OCI-LY7 (cell line): ENCODE measurements around the gene HS3ST4. TPM values are rescaled to one million over a fixed set of nuclear protein-coding genes. Genes with fewer than 3 reads are reported as not detected.

Source experiments
- BruUV-seq: library from RNA; stranded (reverse); fragments of 400-500 nt; replicated peaks from 2 replicates; lab custom pipeline; 2021; lab: Mats Ljungman, UMichigan
- CTCF ChIA-PET: fragments of 300-600 bp; sonication (Branson Sonifier 250); formaldehyde crosslinking; loops from one replicate; lab custom pipeline; 2022; ENCODE audit warnings: antibody characterized with exemption; ENCODE audit not compliant: unreplicated experiment; lab: Charles Lee
- POLR2A ChIA-PET: fragments of 300-600 bp; sonication (Branson Sonifier 250); formaldehyde crosslinking; loops from one replicate; lab custom pipeline; 2022; ENCODE audit warnings: antibody characterized with exemption; lab: Charles Lee
- DNase-seq: peaks from one replicate; pipeline ENCODE4 v3.0.0-alpha.2; 2015; ENCODE audit warnings: low spot score
- H2AFZ ChIP-seq: fragments of 200-600 bp; sonication (generic), shearing (Covaris generic); 2 replicates; pipeline ENCODE4 v1.6.1; 2014; ENCODE audit warnings: mild to moderate bottlenecking, antibody characterized with exemption, low read length, moderate library complexity
- H3K27ac ChIP-seq: fragments of 200-600 bp; sonication (generic); 2 replicates; pipeline ENCODE4 v1.5.1; 2014; ENCODE audit warnings: mixed run types, low read depth, mild to moderate bottlenecking, moderate library complexity, low read length, inconsistent platforms; ENCODE audit not compliant: poor library complexity, severe bottlenecking
- H3K36me3 ChIP-seq: fragments of 200-600 bp; sonication (generic); 2 replicates; pipeline ENCODE4 v1.6.1; 2014; ENCODE audit warnings: mild to moderate bottlenecking, antibody characterized with exemption, low read length, moderate library complexity, mixed read lengths; ENCODE audit not compliant: insufficient read depth
- H3K4me1 ChIP-seq: fragments of 200-600 bp; sonication (generic); 2 replicates; pipeline ENCODE4 v1.5.1; 2014; ENCODE audit warnings: mild to moderate bottlenecking, low read length; ENCODE audit not compliant: insufficient read depth, poor library complexity, severe bottlenecking
- H3K4me2 ChIP-seq: fragments of 200-600 bp; sonication (generic); 2 replicates; pipeline ENCODE4 v1.6.1; 2014; ENCODE audit warnings: mild to moderate bottlenecking, low read length
- H3K4me3 ChIP-seq: fragments of 200-600 bp; sonication (generic); 2 replicates; pipeline ENCODE4 v1.5.1; 2014; ENCODE audit warnings: mild to moderate bottlenecking, low read depth, low read length; ENCODE audit not compliant: poor library complexity, severe bottlenecking
- H3K79me2 ChIP-seq: fragments of 200-600 bp; sonication (generic); 2 replicates; pipeline ENCODE4 v1.6.1; 2016; ENCODE audit warnings: low read depth, mild to moderate bottlenecking, low read length, moderate library complexity, mixed read lengths; ENCODE audit not compliant: insufficient read depth
- H3K9me2 ChIP-seq: fragments of 200-600 bp; sonication (generic); 2 replicates; pipeline ENCODE4 v1.6.1; 2016; ENCODE audit warnings: mild to moderate bottlenecking, low read length, mixed read lengths; ENCODE audit not compliant: insufficient read depth
- H3K9me3 ChIP-seq: fragments of 200-600 bp; sonication (generic); 2 replicates; pipeline ENCODE4 v1.6.1; 2014; ENCODE audit warnings: mild to moderate bottlenecking, mixed run types, low read length, mixed read lengths
- H4K20me1 ChIP-seq: fragments of 200-600 bp; sonication (generic); 2 replicates; pipeline ENCODE4 v1.6.1; 2014; ENCODE audit warnings: mild to moderate bottlenecking, antibody characterized with exemption, low read length, moderate library complexity, mixed read lengths; ENCODE audit not compliant: insufficient read depth
- EZH2phosphoT487 ChIP-seq: fragments of 200-600 bp; sonication (generic); IDR thresholded peaks from 2 replicates; pipeline ENCODE4 v1.6.1; 2018; ENCODE audit warnings: low read depth, borderline replicate concordance, mild to moderate bottlenecking, mixed run types, antibody characterized with exemption, low read length, moderate library complexity, mixed read lengths
- intact Hi-C: fragments of 100-400 bp; cut with micrococcal nuclease; formaldehyde crosslinking; loops from one replicate; pipeline ENCODE4 v1.10.0; 2022; ENCODE audit not compliant: unreplicated experiment
- total RNA-seq, 2 experiments: library from RNA; depleted of rRNA in 1 of 2; stranded (reverse); fragments of >200 nt in 1 of 2; shearing (Covaris generic) in 1 of 2; gene quantifications; 2 replicates each; pipeline ENCODE4 v1.2.3, GENCODE V29; 2014 to 2022
- TF ChIP-seq, protein P1 (sequence below): fragments of 200-600 bp; sonication (generic); conservative IDR thresholded peaks from 2 replicates; pipeline ENCODE4 v1.5.1; 2014; ENCODE audit warnings: mild to moderate bottlenecking, antibody characterized with exemption, low read length, moderate library complexity, mixed read lengths

Gene HS3ST4
- total RNA-seq, 2 experiments from 2014 or later: not detected

DNA sequence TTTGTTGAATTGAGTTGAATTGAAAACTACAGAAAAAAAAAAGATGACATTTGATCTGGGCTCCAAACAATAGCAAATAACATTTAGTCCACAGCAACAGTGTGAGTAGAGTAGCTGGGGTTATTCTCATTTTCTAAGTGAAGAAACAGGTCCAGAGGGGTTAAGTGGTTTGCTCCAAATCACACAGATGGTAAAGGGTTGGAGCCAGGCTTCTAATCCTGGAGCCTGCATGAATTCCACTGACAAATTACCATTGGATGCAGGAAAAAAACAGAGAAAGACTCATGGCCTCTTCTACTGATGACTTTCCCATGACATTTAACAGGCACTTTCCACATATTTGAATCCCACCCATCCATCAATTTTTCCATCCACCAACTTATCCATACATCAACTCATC lies 182.4 kb downstream of the HS3ST4 start:
- no peak overlapping the region for H2AFZ ChIP-seq
- ChIA-PET POLR2A (no interaction called here), CTCF (no interaction called here)
- no peak overlapping the region for H3K4me2 ChIP-seq
- BruUV-seq: no TSS peak
- no peaks in the 10 kb centered on the region for H3K9me2 ChIP-seq
- no peaks in the 10 kb centered on the region for H3K4me1 ChIP-seq
- no peaks in the 10 kb centered on the region for H3K36me3 ChIP-seq
- no peak for DNase-seq
- TF ChIP-seq EZH2phosphoT487: no peak
- TF ChIP-seq, protein P1, sequence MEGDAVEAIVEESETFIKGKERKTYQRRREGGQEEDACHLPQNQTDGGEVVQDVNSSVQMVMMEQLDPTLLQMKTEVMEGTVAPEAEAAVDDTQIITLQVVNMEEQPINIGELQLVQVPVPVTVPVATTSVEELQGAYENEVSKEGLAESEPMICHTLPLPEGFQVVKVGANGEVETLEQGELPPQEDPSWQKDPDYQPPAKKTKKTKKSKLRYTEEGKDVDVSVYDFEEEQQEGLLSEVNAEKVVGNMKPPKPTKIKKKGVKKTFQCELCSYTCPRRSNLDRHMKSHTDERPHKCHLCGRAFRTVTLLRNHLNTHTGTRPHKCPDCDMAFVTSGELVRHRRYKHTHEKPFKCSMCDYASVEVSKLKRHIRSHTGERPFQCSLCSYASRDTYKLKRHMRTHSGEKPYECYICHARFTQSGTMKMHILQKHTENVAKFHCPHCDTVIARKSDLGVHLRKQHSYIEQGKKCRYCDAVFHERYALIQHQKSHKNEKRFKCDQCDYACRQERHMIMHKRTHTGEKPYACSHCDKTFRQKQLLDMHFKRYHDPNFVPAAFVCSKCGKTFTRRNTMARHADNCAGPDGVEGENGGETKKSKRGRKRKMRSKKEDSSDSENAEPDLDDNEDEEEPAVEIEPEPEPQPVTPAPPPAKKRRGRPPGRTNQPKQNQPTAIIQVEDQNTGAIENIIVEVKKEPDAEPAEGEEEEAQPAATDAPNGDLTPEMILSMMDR: no peak
- intact Hi-C loops: no loop called here
- no peaks in the 10 kb centered on the region for H3K9me3 ChIP-seq
- H3K79me2 ChIP-seq: no peaks in the 10 kb centered on the region
- H3K4me3 ChIP-seq: no peak overlapping the region
- H3K27ac ChIP-seq: no peak overlapping the region
- no peaks in the 10 kb centered on the region for H4K20me1 ChIP-seq

DNA sequence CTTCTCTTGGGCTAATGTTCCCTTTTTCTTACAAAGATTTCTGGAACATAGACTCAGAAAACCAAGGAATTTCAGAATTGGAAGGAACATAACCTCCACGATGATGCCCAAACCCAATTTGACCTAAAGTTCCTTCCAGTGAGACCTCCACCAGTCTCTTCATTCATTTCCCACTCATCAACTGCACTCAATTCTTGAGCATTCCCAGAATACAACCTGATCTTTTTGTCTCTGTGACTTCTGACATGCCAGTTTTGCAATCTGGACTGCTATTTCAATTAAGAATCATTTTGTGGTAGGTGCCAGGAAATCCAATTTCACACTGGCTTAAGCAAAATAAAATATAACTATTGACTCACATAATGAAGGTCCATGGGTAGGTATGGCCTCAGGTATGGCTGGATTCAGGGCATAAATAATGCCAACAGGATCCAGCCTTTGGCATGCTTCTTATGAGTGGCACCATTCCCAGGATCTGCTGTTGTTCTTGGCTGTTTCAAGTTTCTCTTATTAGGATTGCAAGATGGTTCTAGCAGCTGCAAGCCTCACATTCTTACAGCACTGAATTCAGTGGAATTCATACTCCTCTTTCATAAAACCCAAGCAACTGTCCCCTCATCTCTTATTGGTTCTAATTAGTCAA lies 184.3 kb downstream of the HS3ST4 start:
- no peak for TF ChIP-seq EZH2phosphoT487
- TF ChIP-seq, protein P1: no peak
- intact Hi-C loops: no loop called here
- H3K9me2 ChIP-seq: no peaks in the 10 kb centered on the region
- H3K4me1 ChIP-seq: no peaks in the 10 kb centered on the region
- no peak overlapping the region for H2AFZ ChIP-seq
- H3K4me3 ChIP-seq: no peak overlapping the region
- no peaks in the 10 kb centered on the region for H3K36me3 ChIP-seq
- ChIA-PET CTCF (no interaction called here), POLR2A (no interaction called here)
- H3K27ac ChIP-seq: no peak overlapping the region
- no TSS peak for BruUV-seq
- no peaks in the 10 kb centered on the region for H3K9me3 ChIP-seq
- H3K4me2 ChIP-seq: no peak overlapping the region
- no peaks in the 10 kb centered on the region for H4K20me1 ChIP-seq
- DNase-seq: no peak
- H3K79me2 ChIP-seq: no peaks in the 10 kb centered on the region

DNA sequence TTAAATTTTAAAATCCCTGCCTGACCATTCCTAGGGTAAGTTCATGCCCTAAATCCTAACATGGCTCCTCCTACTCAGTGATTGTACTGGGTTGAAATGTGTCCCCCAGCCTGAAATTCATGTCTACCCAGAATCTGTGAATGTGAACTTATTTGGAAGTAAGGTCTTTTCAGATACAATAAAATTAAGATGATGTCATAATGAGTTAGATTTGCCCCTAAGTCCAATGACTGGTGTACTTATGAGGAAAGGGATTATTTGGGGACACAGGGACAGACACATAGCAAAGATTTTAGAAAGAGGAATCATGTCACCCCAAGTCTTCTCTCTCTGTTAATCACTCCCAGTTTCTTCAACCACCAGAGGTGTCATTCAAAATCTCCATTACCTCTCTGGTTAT lies 185.3 kb downstream of the HS3ST4 start:
- intact Hi-C loops: no loop called here
- H3K79me2 ChIP-seq: no peaks in the 10 kb centered on the region
- no peak for DNase-seq
- ChIA-PET CTCF (no interaction called here), POLR2A (no interaction called here)
- no peak overlapping the region for H3K27ac ChIP-seq
- no peaks in the 10 kb centered on the region for H4K20me1 ChIP-seq
- no peaks in the 10 kb centered on the region for H3K4me1 ChIP-seq
- H3K9me3 ChIP-seq: no peaks in the 10 kb centered on the region
- no peak overlapping the region for H3K4me2 ChIP-seq
- no peak overlapping the region for H3K4me3 ChIP-seq
- no peaks in the 10 kb centered on the region for H3K9me2 ChIP-seq
- no peaks in the 10 kb centered on the region for H3K36me3 ChIP-seq
- no TSS peak for BruUV-seq
- TF ChIP-seq EZH2phosphoT487: no peak
- TF ChIP-seq, protein P1: no peak
- no peak overlapping the region for H2AFZ ChIP-seq
